ENCODE data around the gene COX6A2.

COX6A2 gene

DNA sequence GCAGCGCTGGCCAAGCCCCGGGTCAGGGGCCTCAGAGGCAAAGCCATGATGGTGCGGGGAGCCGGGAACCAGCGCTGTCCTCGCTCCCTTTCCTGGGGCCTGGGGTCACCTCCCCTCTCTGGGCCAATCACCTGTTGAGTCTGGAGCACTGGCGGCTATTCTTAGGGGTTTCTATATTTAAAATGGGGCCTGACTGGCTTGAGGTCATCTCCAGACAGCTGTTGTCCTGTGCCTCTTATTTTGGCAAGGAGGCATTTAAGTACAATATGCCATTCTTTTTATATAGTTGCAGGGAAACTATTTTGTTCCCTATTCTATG, at the start of gene COX6A2:
COX6A2 (minus strand) TSS at position 82 of the 319 bp plus-strand sequence; CDS start at position 47, 35 bp downstream.
- DNase-seq (ENCODE audit: extremely low read depth, low read depth) = no peak
- H3K4me3 ChIP-seq (replicated peaks; ENCODE audit: low read depth, low read length) = no peak within 1 kb of the TSS
- TF ChIP-seq, protein P1, sequence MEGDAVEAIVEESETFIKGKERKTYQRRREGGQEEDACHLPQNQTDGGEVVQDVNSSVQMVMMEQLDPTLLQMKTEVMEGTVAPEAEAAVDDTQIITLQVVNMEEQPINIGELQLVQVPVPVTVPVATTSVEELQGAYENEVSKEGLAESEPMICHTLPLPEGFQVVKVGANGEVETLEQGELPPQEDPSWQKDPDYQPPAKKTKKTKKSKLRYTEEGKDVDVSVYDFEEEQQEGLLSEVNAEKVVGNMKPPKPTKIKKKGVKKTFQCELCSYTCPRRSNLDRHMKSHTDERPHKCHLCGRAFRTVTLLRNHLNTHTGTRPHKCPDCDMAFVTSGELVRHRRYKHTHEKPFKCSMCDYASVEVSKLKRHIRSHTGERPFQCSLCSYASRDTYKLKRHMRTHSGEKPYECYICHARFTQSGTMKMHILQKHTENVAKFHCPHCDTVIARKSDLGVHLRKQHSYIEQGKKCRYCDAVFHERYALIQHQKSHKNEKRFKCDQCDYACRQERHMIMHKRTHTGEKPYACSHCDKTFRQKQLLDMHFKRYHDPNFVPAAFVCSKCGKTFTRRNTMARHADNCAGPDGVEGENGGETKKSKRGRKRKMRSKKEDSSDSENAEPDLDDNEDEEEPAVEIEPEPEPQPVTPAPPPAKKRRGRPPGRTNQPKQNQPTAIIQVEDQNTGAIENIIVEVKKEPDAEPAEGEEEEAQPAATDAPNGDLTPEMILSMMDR (IDR thresholded peaks at IDR 0.05; ENCODE audit: low read depth, low read length, missing control alignments) = no peak

DNA sequence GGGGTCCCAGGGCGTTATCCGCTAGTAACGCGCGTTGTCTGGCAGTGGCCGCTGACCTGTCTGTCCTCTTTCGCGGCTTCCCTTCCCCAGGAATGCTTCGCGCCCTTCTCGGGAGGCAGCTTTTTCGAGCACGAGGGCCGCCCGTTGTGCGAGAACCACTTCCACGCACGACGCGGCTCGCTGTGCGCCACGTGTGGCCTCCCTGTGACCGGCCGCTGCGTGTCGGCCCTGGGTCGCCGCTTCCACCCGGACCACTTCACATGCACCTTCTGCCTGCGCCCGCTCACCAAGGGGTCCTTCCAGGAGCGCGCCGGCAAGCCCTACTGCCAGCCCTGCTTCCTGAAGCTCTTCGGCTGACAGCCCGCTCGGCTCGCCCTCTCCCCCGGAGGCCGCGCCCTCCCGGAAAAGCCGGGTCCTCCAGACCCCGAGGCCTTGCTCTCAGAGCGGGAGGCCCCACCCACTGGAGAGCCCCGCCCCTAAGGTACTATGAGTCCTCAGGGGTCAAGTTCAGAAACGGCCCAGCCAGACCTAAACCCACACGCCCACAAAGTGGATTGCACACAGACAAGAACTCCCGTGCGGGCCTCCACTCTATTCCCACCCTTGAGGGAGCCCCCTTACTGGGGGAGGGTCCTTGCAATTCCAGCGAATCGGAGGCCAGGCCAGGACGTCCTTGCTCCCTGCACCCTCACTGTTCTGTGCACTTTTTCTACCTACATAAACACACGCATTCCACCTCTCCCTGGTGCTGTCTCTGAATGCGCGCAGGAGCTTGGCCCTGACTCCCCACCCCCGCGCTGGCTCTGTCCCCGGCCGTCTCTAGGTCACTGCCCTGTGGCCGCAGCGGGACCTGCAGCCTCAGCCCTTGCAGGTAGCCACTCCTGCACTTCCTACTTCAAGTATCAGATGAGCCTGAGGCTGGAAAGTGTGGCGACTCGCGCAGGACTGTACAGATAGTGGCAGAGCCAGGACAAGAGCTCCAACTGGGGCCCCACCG, 49.4 kb upstream of the COX6A2 start:
- no peak for DNase-seq (ENCODE audit: extremely low read depth, low read depth)
- TF ChIP-seq, protein P1 (IDR thresholded peaks at IDR 0.05; ENCODE audit: low read depth, low read length, missing control alignments) = no peak
- no peak overlapping the region for H3K4me3 ChIP-seq (replicated peaks; ENCODE audit: low read depth, low read length)

DNA sequence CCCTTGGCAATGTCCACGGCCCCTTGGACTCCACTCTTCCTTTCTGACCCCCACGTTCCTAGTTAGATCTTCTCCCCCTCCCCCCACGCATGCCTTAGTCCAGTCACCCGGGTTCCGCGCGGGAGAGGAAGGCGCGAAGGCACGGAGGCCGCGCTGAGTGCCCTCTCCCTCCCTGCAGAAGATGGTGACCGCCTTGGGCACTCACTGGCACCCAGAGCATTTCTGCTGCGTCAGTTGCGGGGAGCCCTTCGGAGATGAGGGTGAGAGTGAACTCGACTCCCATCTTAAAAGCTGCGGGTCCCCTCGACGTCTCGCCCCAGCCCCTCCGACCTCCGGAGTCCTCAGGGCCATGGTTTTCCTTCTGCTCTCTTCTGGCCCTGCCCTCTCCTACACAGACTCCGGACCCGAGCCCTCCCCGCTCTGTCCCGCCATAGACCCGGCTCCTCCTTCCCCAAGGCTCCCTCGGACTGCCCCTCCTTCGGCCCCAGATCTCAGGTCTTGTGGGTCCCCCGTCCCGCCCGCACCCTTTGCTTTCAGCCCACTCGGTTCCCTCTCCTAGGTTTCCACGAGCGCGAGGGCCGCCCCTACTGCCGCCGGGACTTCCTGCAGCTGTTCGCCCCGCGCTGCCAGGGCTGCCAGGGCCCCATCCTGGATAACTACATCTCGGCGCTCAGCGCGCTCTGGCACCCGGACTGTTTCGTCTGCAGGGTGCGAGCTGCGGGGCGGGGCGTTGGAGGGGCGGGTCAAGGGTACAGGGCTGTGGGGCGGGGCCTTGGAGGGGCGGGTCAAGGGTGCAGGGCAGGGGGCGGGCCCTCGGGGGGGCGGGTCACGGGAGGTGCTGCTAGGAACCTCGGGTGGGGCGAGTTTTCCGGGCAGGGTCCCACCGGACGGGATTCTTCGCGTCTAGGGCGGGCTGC, 48.4 kb upstream of the COX6A2 start:
- H3K4me3 ChIP-seq (replicated peaks; ENCODE audit: low read depth, low read length) = no peak overlapping the region
- TF ChIP-seq, protein P1 (IDR thresholded peaks at IDR 0.05; ENCODE audit: low read depth, low read length, missing control alignments) = no peak
- no peak for DNase-seq (ENCODE audit: extremely low read depth, low read depth)

DNA sequence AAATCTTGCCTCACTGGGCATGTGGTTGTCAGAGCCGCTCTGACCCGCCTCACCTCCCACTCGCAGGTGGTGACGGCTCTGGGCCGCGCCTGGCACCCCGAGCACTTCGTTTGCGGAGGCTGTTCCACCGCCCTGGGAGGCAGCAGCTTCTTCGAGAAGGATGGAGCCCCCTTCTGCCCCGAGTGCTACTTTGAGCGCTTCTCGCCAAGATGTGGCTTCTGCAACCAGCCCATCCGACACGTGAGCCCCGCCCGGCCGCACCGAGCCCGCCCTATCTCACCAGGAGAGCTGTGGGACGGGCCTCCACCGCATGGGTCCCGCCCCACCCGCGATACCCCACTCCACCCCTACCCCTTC, 47.8 kb upstream of the COX6A2 start:
- no peak overlapping the region for H3K4me3 ChIP-seq (replicated peaks; ENCODE audit: low read depth, low read length)
- DNase-seq (ENCODE audit: extremely low read depth, low read depth) = no peak
- TF ChIP-seq, protein P1 (IDR thresholded peaks at IDR 0.05; ENCODE audit: low read depth, low read length, missing control alignments) = no peak

DNA sequence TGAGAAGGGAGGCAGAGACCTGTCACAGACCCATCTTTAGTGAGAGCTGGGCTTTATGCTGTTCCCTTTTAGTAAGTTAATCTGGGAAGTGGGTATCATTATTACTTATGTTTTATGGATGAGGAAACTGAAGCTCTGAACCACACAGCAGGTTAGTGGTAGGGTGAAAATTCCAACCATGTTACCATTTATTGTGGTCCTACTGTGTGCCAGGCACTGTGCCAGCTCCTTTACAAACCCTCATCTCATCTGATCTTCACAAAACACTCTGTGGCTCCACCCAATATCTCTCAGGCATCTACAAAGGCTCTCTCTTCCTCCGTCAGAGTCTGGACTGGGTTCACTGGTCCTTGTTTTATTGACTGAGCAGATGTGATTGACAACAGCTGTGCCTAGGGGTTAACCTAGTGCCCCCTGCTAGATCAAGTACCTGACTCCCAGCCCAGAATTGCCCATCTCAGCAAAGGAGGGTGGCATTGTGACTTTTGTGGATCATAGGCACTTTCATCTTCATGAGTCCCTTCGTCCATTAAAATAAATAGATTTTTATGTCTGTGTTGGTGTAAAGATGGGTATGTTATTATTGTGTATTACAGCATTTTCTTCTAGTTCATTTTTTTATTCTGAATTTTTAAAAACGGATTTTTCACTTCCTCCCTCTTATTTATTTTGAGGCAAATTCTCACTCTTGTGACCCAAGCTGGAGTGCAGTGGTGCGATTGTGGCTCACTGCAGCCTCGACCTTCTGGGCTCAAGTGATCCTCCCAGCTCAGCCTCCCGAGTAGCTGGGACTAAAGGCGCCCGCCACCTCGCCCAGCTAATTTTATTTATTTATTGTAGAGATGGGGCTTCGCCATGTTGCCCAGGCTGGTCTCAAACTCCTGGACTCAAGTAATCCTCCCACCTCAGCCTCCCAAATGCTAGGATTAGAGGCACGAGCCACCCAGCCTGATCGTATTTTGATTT, 46.9 kb upstream of the COX6A2 start:
- no peak for DNase-seq (ENCODE audit: extremely low read depth, low read depth)
- TF ChIP-seq, protein P1 (IDR thresholded peaks at IDR 0.05; ENCODE audit: low read depth, low read length, missing control alignments) = no peak
- H3K4me3 ChIP-seq (replicated peaks; ENCODE audit: low read depth, low read length) = no peak overlapping the region

DNA sequence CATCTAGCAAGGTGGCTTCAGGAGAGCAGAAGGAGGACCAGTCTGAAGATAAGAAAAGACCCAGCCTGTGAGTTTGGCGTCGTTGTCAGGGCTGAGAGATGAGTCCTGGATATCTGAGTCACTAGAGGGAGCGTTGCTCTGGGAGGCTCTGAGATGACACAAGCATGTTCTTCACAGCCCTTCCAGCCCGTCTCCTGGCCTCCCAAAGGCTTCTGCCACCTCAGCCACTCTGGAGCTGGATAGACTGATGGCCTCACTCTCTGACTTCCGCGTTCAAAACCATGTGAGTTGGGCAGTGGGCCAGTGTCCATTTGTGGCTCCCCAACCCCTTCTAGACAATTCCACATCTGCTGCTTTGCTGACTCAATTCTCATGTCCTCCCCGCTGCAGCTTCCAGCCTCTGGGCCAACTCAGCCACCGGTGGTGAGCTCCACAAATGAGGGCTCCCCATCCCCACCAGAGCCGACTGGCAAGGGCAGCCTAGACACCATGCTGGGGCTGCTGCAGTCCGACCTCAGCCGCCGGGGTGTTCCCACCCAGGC, 46.1 kb upstream of the COX6A2 start:
- no peak overlapping the region for H3K4me3 ChIP-seq (replicated peaks; ENCODE audit: low read depth, low read length)
- no peak for DNase-seq (ENCODE audit: extremely low read depth, low read depth)
- TF ChIP-seq, protein P1 (IDR thresholded peaks at IDR 0.05; ENCODE audit: low read depth, low read length, missing control alignments) = no peak
